SU-DHL-6 (cell line): Measurements from ENCODE around the gene SLC25A44.

Source experiments
- H2AFZ ChIP-seq: fragments of 200-600 bp; sonication (generic); 2 replicates; pipeline ENCODE4 v1.6.1; 2014; ENCODE audit warnings: low read depth, mild to moderate bottlenecking, moderate library complexity, mixed read lengths, antibody characterized with exemption, low read length; ENCODE audit not compliant: severe bottlenecking
- H3F3A ChIP-seq: fragments of 200-600 bp; shearing (Covaris generic); 2 replicates; pipeline ENCODE4 v1.6.0; 2016; ENCODE audit warnings: antibody characterized with exemption, mild to moderate bottlenecking; ENCODE audit not compliant: insufficient read depth
- H3K27ac ChIP-seq: fragments of 200-600 bp; sonication (generic); 2 replicates; pipeline ENCODE4 v1.5.1; 2016; ENCODE audit warnings: low read depth, mild to moderate bottlenecking, low read length, moderate library complexity, mixed read lengths
- H3K27me3 ChIP-seq: fragments of 200-600 bp; sonication (generic), shearing (Covaris generic); 2 replicates; pipeline ENCODE4 v1.6.0; 2014; ENCODE audit warnings: mild to moderate bottlenecking, low read length
- H3K36me3 ChIP-seq: fragments of 200-600 bp; sonication (generic); 2 replicates; pipeline ENCODE4 v1.6.1; 2014; ENCODE audit warnings: mild to moderate bottlenecking, low read length, mixed read lengths
- H3K4me2 ChIP-seq: fragments of 300-600, 200-600 bp; shearing (Covaris generic), sonication (generic); 2 replicates; pipeline ENCODE4 v1.6.0; 2014; ENCODE audit warnings: low read length, low read depth, mild to moderate bottlenecking; ENCODE audit not compliant: poor library complexity, severe bottlenecking
- H3K4me3 ChIP-seq: fragments of 200-600 bp; sonication (generic); 2 replicates; pipeline ENCODE4 v1.5.1; 2014; ENCODE audit warnings: antibody characterized with exemption, low read length, mild to moderate bottlenecking, mixed read lengths; ENCODE audit not compliant: insufficient read depth, poor library complexity, severe bottlenecking
- H3K79me2 ChIP-seq: fragments of 200-600 bp; sonication (generic); 2 replicates; pipeline ENCODE4 v1.6.1; 2014; ENCODE audit warnings: mild to moderate bottlenecking, low read length, moderate library complexity; ENCODE audit not compliant: insufficient read depth
- H3K9ac ChIP-seq: fragments of 200-600 bp; sonication (generic); 2 replicates; pipeline ENCODE4 v1.7.0; 2014; ENCODE audit warnings: mild to moderate bottlenecking, low read length
- H3K9me2 ChIP-seq: fragments of 200-600 bp; sonication (generic); replicated peaks from 2 replicates; pipeline ENCODE4 v1.6.1; 2014; ENCODE audit warnings: low read length; ENCODE audit not compliant: insufficient read depth
- H3K9me3 ChIP-seq: fragments of 200-600 bp; sonication (generic); 2 replicates; pipeline ENCODE4 v1.6.1; 2014; ENCODE audit warnings: low read length, mixed read lengths; ENCODE audit not compliant: insufficient read depth
- H4K20me1 ChIP-seq: fragments of 200-600 bp; sonication (generic); 2 replicates; pipeline ENCODE4 v1.6.1; 2014; ENCODE audit warnings: low read depth, mild to moderate bottlenecking, antibody characterized with exemption, low read length, moderate library complexity, mixed read lengths
- CTCF ChIP-seq: fragments of 200-600 bp; sonication (generic); IDR thresholded peaks from one replicate; pipeline ENCODE4 v1.5.1; 2017; ENCODE audit warnings: antibody characterized with exemption, mild to moderate bottlenecking, low read length, moderate library complexity; ENCODE audit not compliant: insufficient read depth, poor library complexity, severe bottlenecking
- EZH2phosphoT487 ChIP-seq: fragments of 200-600 bp; sonication (generic), shearing (Covaris generic); conservative IDR thresholded peaks from 2 replicates; pipeline ENCODE4 v1.6.1; 2018; ENCODE audit warnings: mild to moderate bottlenecking, antibody characterized with exemption, low read length, moderate library complexity, mixed read lengths

Gene SLC25A44

GRCh38 chr1:156163712-156164111, 30.2 kb upstream of the SLC25A44 start:
- H3K9me3 ChIP-seq: no peaks in the 10 kb centered on the region
- H3K79me2 ChIP-seq: peaks cover 6% of the 10 kb centered on the region; the same call in 1 of the 2 replicates
- H3F3A ChIP-seq: peaks cover 21% of the 10 kb centered on the region

GRCh38 chr1:156164125-156164831, 29.6 kb upstream of the SLC25A44 start:
- H3K4me2 ChIP-seq: no peak overlapping the region
- H3F3A ChIP-seq: peaks cover 21% of the 10 kb centered on the region

More at GRCh38 chr1:156163712-156164111, 30.2 kb upstream of the SLC25A44 start:
- H3K27ac ChIP-seq: no peak overlapping the region
- no peaks in the 10 kb centered on the region for H4K20me1 ChIP-seq
- no peak overlapping the region for H3K4me3 ChIP-seq
- H3K9me2 ChIP-seq: no peaks in the 10 kb centered on the region
- no peak overlapping the region for H3K9ac ChIP-seq
- H3K36me3 ChIP-seq: peaks cover 47% of the 10 kb centered on the region
- no peak overlapping the region for H2AFZ ChIP-seq
- no peak for TF ChIP-seq CTCF
- TF ChIP-seq EZH2phosphoT487: no peak
- H3K27me3 ChIP-seq: no peaks in the 10 kb centered on the region
- no peak overlapping the region for H3K4me2 ChIP-seq

GRCh38 chr1:156165083-156165482, 28.8 kb upstream of the SLC25A44 start:
- Histone ChIP-seq H3K4me3 (no peak overlapping the region), H3K4me2 (no peak overlapping the region), H3F3A (peaks cover 21% of the 10 kb centered on the region), H2AFZ (no peak overlapping the region), H3K27ac (peak overlapping the region; percentile 60; the same call in 1 of the 2 replicates), H3K9me3 (no peaks in the 10 kb centered on the region), H3K36me3 (peaks cover 42% of the 10 kb centered on the region), H3K27me3 (no peaks in the 10 kb centered on the region), H3K9ac (no peak overlapping the region), H3K79me2 (peaks cover 5% of the 10 kb centered on the region; the same call in 1 of the 2 replicates), H3K9me2 (no peaks in the 10 kb centered on the region), H4K20me1 (no peaks in the 10 kb centered on the region)
- TF ChIP-seq EZH2phosphoT487 (no peak), CTCF (no peak)

More at GRCh38 chr1:156164125-156164831, 29.6 kb upstream of the SLC25A44 start:
- Histone ChIP-seq H3K36me3 (peaks cover 45% of the 10 kb centered on the region), H3K9me2 (no peaks in the 10 kb centered on the region), H3K79me2 (peaks cover 5% of the 10 kb centered on the region; the same call in 1 of the 2 replicates), H3K27ac (no peak overlapping the region), H3K9me3 (no peaks in the 10 kb centered on the region), H2AFZ (no peak overlapping the region), H4K20me1 (no peaks in the 10 kb centered on the region), H3K9ac (no peak overlapping the region), H3K27me3 (no peaks in the 10 kb centered on the region), H3K4me3 (no peak overlapping the region)
- TF ChIP-seq CTCF (no peak), EZH2phosphoT487 (no peak)
